Fibroblast of skin of left quadriceps (primary cell): ENCODE results near the gene MRFAP1L1.
A peak's percentile ranks its signal among the peaks of the same experiment; 100 is the strongest.
"Not testable (repeated sequence)": the region's sequence is repeated elsewhere in the genome, so short reads cannot be mapped to it uniquely, and the experiment has no call there.

Source experiments
- DNase-seq, 2 experiments: peaks; one replicate each; pipeline ENCODE4 v3.0.0-alpha.2; 2013; ENCODE audit warnings: low read depth in 2 of 2

MRFAP1L1 gene

DNA sequence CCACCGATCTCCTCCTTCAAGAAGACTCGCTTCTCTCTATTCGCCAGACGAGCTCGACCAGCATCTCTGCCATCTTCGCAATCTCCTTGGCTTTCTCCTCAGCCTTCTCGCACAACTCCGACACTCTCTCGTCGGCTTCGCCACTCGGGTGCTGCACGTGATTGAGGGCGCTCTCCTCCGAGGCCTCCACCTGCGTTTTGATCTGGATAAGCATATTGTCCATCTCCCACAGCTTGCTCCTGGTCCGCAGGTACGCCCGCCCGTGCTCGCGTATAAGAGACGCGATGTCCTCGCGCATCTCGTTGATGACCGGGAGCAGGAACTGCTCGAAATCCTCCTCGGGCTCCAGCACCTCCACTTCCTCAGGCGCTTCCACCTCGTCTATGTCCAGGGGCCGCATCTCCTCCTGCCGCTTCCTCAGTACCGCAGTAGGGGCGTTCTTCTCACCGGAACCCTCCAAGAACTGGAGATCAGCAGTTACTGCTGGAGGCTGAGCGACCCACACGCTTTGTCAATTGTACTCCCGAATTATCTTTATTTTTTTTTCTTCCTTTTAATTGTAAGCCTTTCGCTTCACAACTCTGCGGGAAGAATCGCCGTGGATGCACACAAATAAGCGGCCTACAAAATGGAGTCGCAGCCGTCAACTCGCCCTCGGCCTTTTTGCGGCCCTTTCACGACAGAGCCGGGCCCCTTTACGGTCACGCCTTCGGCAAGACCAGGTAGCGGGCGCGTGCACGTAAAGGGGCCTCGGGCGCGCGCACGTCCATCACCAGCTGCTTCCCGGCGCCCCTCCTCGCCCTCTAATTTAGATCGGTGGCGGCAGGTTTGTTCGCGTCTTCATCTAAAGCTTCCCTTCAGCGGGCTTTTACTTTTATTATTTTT, at the start of gene MRFAP1L1:
Gene MRFAP1L1 (minus strand): TSS at position 636 of the 885 bp plus-strand sequence. CDS start 236 bp downstream, at position 400.
- DNase-seq: peak; percentile 93

DNA sequence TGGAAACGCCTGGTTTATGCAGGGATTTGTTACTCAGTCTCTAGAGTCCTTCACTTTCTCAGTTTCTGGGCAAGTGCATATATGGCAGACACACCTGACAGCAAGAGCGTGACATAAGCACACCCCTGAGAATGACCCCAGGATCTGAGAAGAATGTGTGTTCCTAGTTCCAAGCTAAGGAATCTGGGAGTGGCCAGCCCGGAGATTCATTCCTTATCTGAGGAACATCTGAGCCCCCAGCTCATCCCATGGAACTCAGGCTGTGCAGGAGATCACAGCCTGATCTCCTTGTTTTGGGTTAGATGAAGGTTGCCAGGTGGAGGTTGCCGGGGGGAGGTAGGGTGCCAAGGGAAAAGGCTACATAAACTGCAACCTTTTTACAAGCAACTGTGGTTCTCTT, 49.1 kb upstream of the MRFAP1L1 start:
- DNase-seq: no peak

DNA sequence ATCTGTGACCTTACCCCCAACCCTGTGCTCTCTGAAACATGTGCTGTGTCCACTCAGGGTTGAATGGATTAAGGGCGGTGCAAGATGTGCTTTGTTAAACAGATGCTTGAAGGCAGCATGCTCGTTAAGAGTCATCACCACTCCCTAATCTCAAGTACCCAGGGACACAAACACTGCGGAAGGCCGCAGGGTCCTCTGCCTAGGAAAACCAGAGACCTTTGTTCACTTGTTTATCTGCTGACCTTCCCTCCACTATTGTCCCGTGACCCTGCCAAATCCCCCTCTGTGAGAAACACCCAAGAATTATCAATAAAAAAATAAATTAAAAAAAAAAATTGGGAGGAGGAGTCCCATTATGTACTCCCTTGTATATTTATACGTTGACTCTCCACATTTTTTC, 46.7 kb upstream of the MRFAP1L1 start:
- DNase-seq: not testable (repeated sequence)

- DNase-seq: no peak
Observed at GRCh38 chr4:6755088-6755753, 45.6 kb upstream of the MRFAP1L1 start.

DNA sequence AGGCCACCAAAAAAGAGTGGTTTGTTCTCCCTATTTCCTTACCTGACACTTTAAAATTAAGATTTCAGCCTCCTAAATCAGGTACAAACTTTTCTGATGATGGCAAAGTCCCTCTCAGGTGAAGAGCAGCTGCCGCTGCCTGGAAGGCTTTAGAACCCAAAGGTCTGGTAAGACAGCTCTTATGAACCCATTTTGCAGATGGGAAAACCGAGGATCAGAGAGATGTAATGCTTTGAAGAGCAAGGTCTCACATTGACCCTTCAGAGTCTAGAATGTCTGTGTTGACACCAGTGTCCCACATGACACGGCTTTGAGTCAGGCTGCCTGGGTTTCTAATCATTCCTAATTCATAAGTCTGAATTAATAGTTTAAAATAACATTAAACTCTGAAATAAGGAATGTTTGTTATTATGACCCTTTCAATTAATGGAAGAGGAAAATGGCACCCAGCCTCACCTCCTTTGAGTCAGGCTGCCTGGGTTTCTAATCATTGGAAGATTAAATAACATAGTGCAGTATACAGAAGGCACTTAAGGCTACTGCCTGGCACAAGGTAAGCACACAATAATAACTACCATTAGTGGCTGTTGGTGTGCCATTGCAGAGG, 44.9 kb upstream of the MRFAP1L1 start:
- no peak for DNase-seq

- DNase-seq: no peak
Observed at GRCh38 chr4:6753891-6754290, 44.2 kb upstream of the MRFAP1L1 start.

- no peak for DNase-seq
Observed at GRCh38 chr4:6753103-6753560, 43.5 kb upstream of the MRFAP1L1 start.

DNA sequence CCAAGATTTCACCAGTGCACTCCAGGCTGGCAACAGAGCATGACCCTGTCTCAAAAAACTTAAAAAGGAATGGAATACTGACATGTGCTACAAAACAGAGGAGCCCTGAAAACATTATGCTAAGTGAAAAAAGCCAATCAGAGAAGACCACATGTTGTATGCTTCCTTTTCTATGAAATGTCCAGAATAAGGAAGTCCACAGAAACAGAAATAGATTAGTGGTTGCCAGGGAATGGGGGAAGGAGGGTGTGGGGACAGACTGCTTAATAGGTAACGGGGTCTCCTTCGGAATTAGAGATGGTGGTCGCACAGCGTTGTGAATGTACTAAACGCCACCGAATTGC, 42.8 kb upstream of the MRFAP1L1 start:
- no peak for DNase-seq

DNA sequence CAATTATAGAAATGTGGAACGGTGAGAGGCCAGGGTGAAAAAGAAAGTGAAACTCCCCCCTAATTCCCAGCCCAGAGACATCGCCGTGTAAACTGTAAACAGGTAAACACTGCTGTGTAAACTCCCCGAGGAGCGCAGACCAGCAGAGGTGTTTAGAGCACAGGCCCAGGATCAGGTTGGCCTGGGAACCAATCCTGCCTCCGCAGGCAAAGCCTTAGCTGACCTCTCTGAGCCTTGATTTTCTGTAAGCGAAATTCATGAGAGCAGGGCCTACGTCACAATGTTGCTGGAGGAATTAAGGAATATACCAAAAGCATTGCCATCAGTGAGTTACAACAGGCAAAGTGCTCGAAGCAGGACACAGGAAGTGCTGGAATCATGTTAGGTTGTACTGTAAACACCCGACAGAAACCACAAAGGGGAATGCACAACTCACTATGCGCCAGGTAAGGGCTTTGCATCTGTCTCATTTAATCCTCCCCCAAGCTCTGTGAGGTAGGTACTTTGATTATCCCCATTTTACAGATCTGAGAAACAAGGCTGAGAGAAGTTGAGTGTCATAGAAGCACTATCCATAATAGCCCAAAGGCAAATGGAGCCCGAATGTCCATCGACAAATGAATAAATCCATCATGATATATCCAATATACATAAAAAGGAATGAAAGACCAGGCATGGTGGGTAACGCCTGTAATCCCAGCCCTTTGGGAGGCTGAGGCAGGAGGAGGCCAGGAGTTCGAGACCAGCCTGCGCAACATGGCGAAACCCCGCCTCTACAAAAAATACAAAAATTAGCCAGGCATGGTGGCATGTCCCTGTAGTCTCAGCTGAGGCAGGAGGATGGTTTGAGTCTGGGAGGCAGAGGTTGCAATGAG, 42.2 kb upstream of the MRFAP1L1 start:
- no peak for DNase-seq

DNA sequence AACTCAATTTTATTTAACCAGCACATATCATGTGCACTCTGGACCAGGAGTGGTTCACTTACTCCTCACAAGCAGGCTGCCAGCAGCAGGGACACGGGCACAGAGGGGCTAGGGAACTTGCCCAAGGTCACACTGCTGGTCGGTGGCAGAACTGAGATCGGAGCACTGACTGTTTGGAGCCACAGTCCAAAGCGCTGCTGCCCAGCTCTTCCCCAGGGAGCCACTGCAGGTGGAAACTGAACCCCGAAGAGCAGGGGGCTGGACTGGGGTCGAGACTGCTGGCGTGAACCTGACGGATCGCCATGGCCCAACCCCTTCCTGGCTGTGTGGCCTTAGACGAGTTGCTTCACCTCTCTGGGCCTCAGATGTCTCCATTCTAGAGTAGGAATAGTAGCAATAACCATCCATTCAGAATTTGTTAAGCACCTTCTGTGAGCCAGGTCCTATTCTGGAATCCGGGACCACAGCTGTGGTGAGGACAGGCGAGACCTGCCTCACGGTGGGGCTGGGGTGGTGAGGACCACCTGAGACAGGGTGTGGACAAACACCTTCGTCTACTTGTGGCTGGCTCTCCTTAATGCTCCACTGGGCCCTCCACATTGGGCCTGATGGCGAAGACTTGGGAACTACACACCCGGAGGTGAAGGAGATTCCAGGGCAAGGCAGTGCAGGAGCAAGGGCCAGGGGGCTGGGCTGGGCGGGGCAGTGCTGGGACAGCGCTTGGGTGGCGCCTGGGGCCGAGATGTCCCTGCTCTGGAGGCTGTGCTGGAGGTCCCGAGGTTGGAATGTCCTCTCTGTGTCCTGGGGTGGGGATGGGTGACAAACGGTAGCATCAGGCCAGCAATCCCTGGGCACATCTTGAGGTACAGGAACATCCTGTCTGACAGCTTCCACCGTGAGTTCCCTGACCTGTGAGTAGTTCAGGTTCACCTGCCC, 40.9 kb upstream of the MRFAP1L1 start:
- DNase-seq: no peak

- DNase-seq: no peak
Observed at GRCh38 chr4:6749340-6750171, 39.9 kb upstream of the MRFAP1L1 start.

- DNase-seq: no peak
Observed at GRCh38 chr4:6748286-6748685, 38.6 kb upstream of the MRFAP1L1 start.

DNA sequence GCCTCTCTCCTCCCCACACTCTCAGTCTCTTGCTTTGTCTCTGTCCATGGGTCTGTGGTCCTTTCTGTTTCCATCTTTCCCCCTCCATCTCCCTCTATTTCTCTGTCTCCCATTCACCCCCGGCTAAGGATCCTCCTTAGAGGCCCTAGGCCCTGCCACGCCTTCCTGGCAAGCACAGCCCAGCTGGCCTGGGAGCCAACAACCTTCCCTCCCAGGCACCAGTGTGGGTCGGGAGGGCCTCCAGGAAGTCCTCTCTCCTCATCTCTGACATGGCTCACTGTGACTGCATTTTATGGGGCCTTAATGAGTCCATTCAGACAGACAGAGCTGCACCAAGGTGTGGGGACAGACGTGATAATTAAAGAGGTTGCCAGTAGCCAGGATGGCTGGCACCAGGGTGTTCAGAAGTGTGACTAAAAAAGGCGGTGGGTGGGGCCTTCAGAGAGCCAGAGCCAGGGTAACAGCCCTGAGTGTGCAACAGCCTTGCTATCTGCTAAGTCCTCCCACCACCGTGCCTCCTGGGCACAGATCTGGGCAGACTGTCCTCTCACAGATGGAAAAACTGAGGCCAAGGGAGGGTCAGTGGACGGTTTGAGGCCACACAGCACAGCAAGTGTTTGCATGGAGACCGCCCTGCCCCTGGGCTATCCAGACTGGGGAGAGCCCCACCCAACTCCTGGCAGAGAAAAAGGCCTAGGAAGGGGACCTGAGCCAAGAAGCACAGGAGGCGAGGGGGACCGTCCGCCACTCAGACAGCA, 37.8 kb upstream of the MRFAP1L1 start:
- no peak for DNase-seq

DNA sequence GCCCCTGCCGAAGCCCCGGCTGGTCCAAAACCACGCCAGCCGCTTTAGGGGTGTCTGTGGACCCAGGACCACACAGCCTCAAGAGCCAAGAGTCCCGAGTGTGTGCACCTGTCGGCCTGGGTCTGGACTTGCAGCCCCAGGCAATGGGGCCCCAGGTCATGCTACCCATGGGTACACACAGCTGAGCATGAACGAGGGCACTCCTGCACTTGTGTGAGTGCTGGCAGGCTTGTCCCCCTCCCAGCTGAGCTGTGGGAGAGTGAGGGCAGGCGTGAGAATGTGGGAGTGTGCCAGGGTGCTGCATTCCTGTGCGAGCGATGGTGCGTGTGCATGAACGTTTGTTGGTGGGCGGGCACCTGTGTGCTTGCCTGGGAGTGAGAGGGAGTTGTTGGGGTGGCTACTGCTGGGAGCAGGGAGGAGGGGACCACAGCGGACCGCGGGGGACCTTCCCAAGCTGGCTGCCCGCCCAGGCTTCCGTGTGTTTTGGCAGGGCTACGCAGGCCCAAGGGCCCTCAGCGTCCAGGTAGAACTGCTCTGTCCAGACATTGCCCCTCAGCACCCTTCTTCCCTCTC, 37.1 kb upstream of the MRFAP1L1 start:
- no peak for DNase-seq

DNA sequence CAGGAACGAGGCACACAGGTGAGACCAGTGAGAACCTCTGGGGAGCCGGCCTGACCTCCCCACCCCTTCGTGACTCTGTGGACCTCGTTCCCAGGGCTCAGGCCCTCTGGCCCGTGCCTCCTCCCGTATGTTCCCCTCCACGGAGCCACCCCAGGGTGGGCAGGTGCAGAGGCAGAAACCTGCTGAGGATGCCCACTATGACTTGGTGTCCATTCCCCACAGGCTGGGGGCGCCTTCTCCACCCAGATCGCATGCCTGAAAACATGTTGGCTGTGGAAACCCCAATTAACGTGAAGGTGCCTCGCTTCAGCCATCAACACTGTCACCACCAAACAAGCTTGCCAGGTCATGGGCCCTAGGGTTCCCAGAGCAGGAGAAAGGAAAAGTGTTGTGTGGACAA, 33.3 kb upstream of the MRFAP1L1 start:
- no peak for DNase-seq

DNA sequence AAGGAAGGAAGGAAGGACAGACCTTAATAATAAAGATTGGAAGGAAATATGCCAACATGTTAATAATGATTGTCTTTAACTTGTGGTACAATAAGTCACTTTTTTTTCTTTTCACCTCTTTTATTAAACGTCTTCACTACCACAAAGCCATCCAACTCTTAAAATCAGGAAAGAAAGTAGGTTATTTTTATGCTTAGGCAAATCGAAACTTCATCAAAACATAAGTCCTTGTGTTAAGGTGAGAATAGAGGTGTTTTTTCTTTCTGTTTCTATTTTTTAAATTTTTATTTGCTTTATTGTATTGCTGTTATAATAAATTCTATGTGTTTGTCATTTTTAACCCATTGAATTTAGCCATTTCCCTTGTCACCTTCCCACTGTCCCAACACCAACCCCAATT, 32.8 kb upstream of the MRFAP1L1 start:
- DNase-seq: no peak

DNA sequence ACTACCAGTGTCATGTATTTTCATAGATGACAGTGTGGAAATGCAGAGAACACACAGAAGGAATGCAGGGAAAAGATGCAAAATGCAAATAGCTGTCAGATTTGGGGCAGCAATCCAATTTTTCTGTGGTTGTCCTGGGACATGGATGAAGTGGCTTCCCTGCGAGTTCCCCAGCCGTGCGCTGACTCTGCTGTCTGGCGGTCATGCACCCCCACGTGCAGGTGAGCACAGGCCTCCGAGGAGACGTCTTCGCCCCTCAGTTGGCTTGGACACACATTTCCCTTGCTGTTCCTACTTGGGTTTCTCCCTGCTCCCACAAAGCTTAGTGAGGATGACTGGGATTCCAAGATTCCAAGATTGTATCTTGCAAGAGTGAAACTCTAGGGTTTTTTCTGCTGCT, 30.7 kb upstream of the MRFAP1L1 start:
- DNase-seq: no peak

DNA sequence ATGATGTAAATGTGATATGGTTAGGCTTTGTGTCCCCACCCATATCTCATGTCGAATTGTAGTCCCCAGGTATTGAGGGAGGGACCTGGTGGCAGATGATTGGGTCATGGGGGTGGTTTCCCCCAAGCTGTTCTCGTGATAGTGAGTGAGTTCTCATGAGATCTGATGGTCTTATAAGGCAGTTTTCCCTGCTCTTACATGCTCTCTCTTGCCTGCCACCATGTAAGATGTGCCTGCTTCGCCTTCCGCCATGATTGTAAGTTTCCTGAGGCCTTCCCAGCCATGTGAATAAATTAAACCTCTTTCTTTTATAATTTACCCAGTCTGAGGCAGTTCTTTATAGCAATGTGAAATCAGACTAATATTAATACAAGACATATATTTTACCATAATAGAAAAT, 30.3 kb upstream of the MRFAP1L1 start:
- no peak for DNase-seq
